ENCODE measurements around the gene ADAM17. TPM values are rescaled to one million over a fixed set of nuclear protein-coding genes. Genes with fewer than 3 reads are reported as not detected.

ADAM17 gene
- total and polyA plus RNA-seq, 10 of the 15 experiments (the other 5 are each of a cell fraction or from before 2014, with no cell fraction given), result 2.3 to 18.5 (median 13.4) TPM

- TF ChIP-seq IKZF2 (IDR thresholded peaks at IDR 0.05) (peak in 1 of 2 experiments; percentile 60; a peak in 1 of 4 replicates), MTA2 (IDR thresholded peaks at IDR 0.05; ENCODE audit: low read depth) (peak; percentile 22; the same call in 1 of the 2 replicates), IRF4 (IDR thresholded peaks at IDR 0.05; ENCODE audit: low read depth, low read length) (peak; percentile 70; the same call in 1 of the 2 replicates), CREM (IDR thresholded peaks at IDR 0.05; ENCODE audit: low read depth) (peak; percentile 55; the same call in 1 of the 2 replicates), MEF2B (IDR thresholded peaks at IDR 0.05; ENCODE audit: partially characterized antibody, poor library complexity, severe bottlenecking) (peak; percentile 22)
Observed at GRCh38 chr2:9550859-9551391, 4.7 kb downstream of the ADAM17 start (continued).

GRCh38 chr2:9549420-9549819 lies 6.2 kb downstream of the ADAM17 start:
- CTCF ChIA-PET, result interaction anchor here (2.7 to 3.4 kb wide), 3 partner anchors 10 to 75 kb away, joined by 11 to 17 read pairs (median 17); partner anchors contain the start of gene IAH1
- peak overlapping the region; percentile 83 for H3K27ac ChIP-seq (ENCODE audit: control insufficient read depth, insufficient read depth)
- no peak overlapping the region for H2AFZ ChIP-seq (ENCODE audit: control insufficient read depth, low read depth, low read length)
- RAD21 ChIA-PET (ENCODE audit: unreplicated experiment), result interaction anchor here (0.9 to 4.5 kb wide), 5 partner anchors 10 to 127 kb away, joined by 3 to 42 read pairs (median 3); partner anchors contain the start of genes IAH1 and YWHAQ
- POLR2A ChIA-PET, result interaction anchor here (0.9 to 3.9 kb wide), 5 partner anchors 12 to 81 kb away, joined by 3 to 51 read pairs (median 3); partner anchors contain the start of gene YWHAQ
- no peaks in the 10 kb centered on the region for H3K27me3 ChIP-seq (replicated peaks in 1 of 2; ENCODE audit: control insufficient read depth in 2 of 2, insufficient read depth in 2 of 2, low read length in 1 of 2)
- no peaks in the 10 kb centered on the region for H3K36me3 ChIP-seq (ENCODE audit: control insufficient read depth in 2 of 2, insufficient read depth in 2 of 2, low read length in 1 of 2)
- DNase-seq (ENCODE audit: low read depth, low spot score) (no peak), FAIRE-seq (no peak), ATAC-seq (peak; percentile 50)
- no TSS peak for BruUV-seq (replicated peaks)
- 58% methylated on average over 9 of the region's 9 CpGs for WGBS (ENCODE audit: insufficient coverage, insufficient replicate concordance, low lambda C conversion rate, missing lambda C conversion rate)
- peak overlapping the region; percentile 92 for H3K4me2 ChIP-seq (ENCODE audit: control insufficient read depth, insufficient read depth)
- H3K79me2 ChIP-seq (ENCODE audit: control insufficient read depth, insufficient read depth, low read length), result peaks cover 91% of the 10 kb centered on the region
- peak overlapping the region; percentile 56; the same call in 1 of the 2 replicates for H3K9ac ChIP-seq (ENCODE audit: control insufficient read depth, insufficient read depth, low read length)
- no peaks in the 10 kb centered on the region for H4K20me1 ChIP-seq (ENCODE audit: control insufficient read depth, insufficient read depth)
- H3K9me3 ChIP-seq (replicated peaks; ENCODE audit: control insufficient read depth, insufficient read depth, low read length), result no peaks in the 10 kb centered on the region
- intact Hi-C loops (cut with micrococcal nuclease; ENCODE audit: unreplicated experiment), result no loop called here
- in situ Hi-C loops (cut with MboI), result no loop called here
- H3K4me3 ChIP-seq, result peak overlapping the region; percentile 58; the same call in 1 of the 2 replicates
- H3K4me1 ChIP-seq (ENCODE audit: control insufficient read depth, insufficient read depth, low read length), result peaks cover 62% of the 10 kb centered on the region
- SMC1A ChIA-PET (ENCODE audit: uncharacterized antibody, unreplicated experiment), result interaction anchor here (0.7 to 10.3 kb wide), 7 partner anchors 10 to 126 kb away, joined by 3 to 152 read pairs (median 4); partner anchors contain the start of genes CPSF3 and ITGB1BP1
- TF ChIP-seq POLR2AphosphoS2 (IDR thresholded peaks at IDR 0.05; ENCODE audit: low read depth, low read length) (no peak), RUNX3 (IDR thresholded peaks at IDR 0.05; ENCODE audit: low read length) (peak; percentile 33; the same call in 1 of the 2 replicates), BHLHE40 (IDR thresholded peaks at IDR 0.05; ENCODE audit: borderline replicate concordance in 1 of 2, low read depth in 2 of 2, low read length in 1 of 2) (peak; percentile 50 to 84; a peak in 3 of 4 replicates), NFYA (IDR thresholded peaks at IDR 0.05; ENCODE audit: borderline replicate concordance, low read depth, low read length) (no peak), FOXM1 (IDR thresholded peaks at IDR 0.05; ENCODE audit: low read depth, low read length) (0 out of 2 replicates have a peak, but pooled peaks have one; percentile 19), MLLT1 (IDR thresholded peaks at IDR 0.05) (peak; percentile 36; the same call in 1 of the 2 replicates), PAX5 (IDR thresholded peaks at IDR 0.05; ENCODE audit: borderline replicate concordance, low read depth, low read length) (peak; percentile 84; the same call in 1 of the 2 replicates), CUX1 (IDR thresholded peaks at IDR 0.05; ENCODE audit: insufficient replicate concordance, low read depth, low read length) (no peak)

Measured in GM12878 (cell line).